ENCODE results near the gene DNM1. TPM values are rescaled to one million over a fixed set of nuclear protein-coding genes. Genes with fewer than 3 reads are reported as not detected.

Gene DNM1
- total and polyA plus RNA-seq, 10 of the 15 experiments (the other 5 are each of a cell fraction or from before 2014, with no cell fraction given) = 0.06 to 0.67 (median 0.19) TPM; not detected in 3

DNA sequence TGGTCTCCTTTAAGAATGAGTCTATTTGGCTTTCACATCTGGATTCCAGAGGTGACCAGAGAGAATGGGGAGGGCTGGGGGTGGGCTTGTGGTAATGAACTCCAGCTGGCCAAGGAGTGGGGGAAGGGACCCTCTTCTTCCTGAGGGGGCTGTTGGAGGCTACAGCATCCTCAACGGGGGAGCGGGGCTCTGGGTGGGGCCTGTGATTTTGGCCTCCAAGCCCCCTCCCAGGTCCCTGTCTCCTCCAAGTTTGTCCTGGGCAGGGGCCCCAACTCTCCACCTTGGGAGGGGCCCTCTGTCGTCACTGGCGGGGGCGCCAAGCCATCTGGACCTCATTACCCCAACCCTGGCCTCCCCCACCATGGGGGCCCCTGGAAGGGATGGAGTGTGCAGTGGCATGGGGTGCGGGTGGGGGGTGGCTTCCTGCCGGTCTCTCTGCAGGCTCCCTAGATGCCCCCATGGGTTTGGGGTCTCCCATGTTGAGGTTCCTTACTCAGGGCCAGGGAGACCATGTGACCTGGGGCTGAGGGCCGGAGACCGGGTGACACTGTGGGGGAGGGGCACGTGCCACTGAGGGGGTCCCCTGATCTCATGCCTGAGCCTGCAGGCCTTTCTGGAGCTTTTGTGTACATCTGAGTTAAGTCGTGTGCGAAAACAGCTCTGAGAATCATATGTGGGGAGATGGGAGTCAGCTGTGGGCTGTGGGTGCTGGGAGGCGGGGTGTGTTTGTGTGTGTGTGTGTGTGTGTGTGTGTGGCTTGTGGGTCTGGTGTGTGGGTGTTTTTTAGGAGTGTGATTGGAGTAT lies 40.2 kb downstream of the DNM1 start:
- Histone ChIP-seq H3K36me3 (ENCODE audit: control insufficient read depth in 2 of 2, insufficient read depth in 2 of 2, low read length in 1 of 2) (no peaks in the 10 kb centered on the region), H4K20me1 (ENCODE audit: control insufficient read depth, insufficient read depth) (no peaks in the 10 kb centered on the region), H3K4me1 (ENCODE audit: control insufficient read depth, insufficient read depth, low read length) (no peaks in the 10 kb centered on the region), H3K9me3 (replicated peaks; ENCODE audit: control insufficient read depth, insufficient read depth, low read length) (no peaks in the 10 kb centered on the region), H2AFZ (ENCODE audit: control insufficient read depth, low read depth, low read length) (no peak overlapping the region), H3K79me2 (ENCODE audit: control insufficient read depth, insufficient read depth, low read length) (no peaks in the 10 kb centered on the region), H3K4me2 (ENCODE audit: control insufficient read depth, insufficient read depth) (no peak overlapping the region), H3K27ac (ENCODE audit: control insufficient read depth, insufficient read depth) (no peak overlapping the region), H3K9ac (ENCODE audit: control insufficient read depth, insufficient read depth, low read length) (no peak overlapping the region), H3K4me3 (no peak overlapping the region), H3K27me3 (replicated peaks in 1 of 2; ENCODE audit: control insufficient read depth in 2 of 2, insufficient read depth in 2 of 2, low read length in 1 of 2) (no peaks in the 10 kb centered on the region)
- BruUV-seq (replicated peaks) = no TSS peak
- CTCF ChIA-PET = no interaction called here
- ATAC-seq = no peak
- in situ Hi-C loops (cut with MboI) (no loop called here), intact Hi-C loops (cut with micrococcal nuclease; ENCODE audit: unreplicated experiment) (no loop called here)
- WGBS (ENCODE audit: insufficient coverage, insufficient replicate concordance, low lambda C conversion rate, missing lambda C conversion rate) = 28% methylated on average over 12 of the region's 13 CpGs
- RAD21 ChIA-PET (ENCODE audit: unreplicated experiment) = no interaction called here
- no peak for FAIRE-seq
- SMC1A ChIA-PET (ENCODE audit: uncharacterized antibody, unreplicated experiment) = no interaction called here
- no peak for DNase-seq (ENCODE audit: low read depth, low spot score)
- peak in 1 of 2 experiments; percentile 36; a peak in 1 of 4 replicates for TF ChIP-seq BHLHE40 (IDR thresholded peaks at IDR 0.05; ENCODE audit: borderline replicate concordance in 1 of 2, low read depth in 2 of 2, low read length in 1 of 2)
- no peak for TF ChIP-seq TBL1XR1 (IDR thresholded peaks at IDR 0.05; ENCODE audit: low read depth, low read length)
- POLR2A ChIA-PET = no interaction called here

DNA sequence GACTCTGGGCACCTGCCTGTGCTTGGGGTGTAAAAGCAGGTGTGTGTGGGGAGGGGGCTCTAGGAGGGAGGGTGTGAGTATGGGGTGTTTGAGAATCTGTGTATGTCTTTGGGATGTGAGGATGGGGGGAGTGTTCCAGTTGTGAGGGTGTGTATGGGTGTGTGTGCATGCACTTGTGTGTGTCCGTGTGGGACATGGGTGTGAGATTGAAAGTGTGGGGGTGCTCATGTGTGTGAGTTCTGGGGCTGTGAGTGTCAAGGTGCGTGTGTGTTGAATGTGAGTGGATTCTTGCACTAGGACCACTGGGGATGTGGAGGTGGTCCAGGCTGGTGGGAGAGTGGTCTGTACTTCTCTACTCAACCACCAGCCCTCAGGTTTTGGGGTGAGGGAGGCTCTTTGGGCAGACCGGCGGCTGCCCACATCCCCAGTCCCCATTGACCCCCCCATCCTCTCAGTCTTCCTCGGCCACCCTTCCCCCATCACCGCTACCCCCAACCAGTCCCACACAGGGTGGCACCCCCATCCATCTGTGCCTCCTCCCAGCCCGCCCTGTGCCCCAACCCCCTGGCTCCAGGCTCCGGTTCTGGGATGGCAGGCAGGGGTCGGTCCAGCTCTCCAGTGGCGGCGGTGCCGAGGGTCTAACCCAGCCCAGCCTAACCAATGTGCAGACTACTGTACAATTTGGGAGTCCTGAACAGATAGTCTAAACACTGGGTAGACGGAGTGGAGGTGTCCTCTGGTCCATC lies 41.1 kb downstream of the DNM1 start:
- Histone ChIP-seq H3K27me3 (replicated peaks in 1 of 2; ENCODE audit: control insufficient read depth in 2 of 2, insufficient read depth in 2 of 2, low read length in 1 of 2) (no peaks in the 10 kb centered on the region), H3K9me3 (replicated peaks; ENCODE audit: control insufficient read depth, insufficient read depth, low read length) (no peaks in the 10 kb centered on the region), H3K4me1 (ENCODE audit: control insufficient read depth, insufficient read depth, low read length) (no peaks in the 10 kb centered on the region), H3K9ac (ENCODE audit: control insufficient read depth, insufficient read depth, low read length) (no peak overlapping the region), H3K27ac (ENCODE audit: control insufficient read depth, insufficient read depth) (no peak overlapping the region), H2AFZ (ENCODE audit: control insufficient read depth, low read depth, low read length) (no peak overlapping the region), H3K79me2 (ENCODE audit: control insufficient read depth, insufficient read depth, low read length) (no peaks in the 10 kb centered on the region), H3K4me2 (ENCODE audit: control insufficient read depth, insufficient read depth) (no peak overlapping the region), H3K4me3 (no peak overlapping the region), H3K36me3 (ENCODE audit: control insufficient read depth in 2 of 2, insufficient read depth in 2 of 2, low read length in 1 of 2) (no peaks in the 10 kb centered on the region), H4K20me1 (ENCODE audit: control insufficient read depth, insufficient read depth) (no peaks in the 10 kb centered on the region)
- DNase-seq (ENCODE audit: low read depth, low spot score) (no peak), FAIRE-seq (no peak), ATAC-seq (no peak; the same call in 2 of the 3 replicates)
- SMC1A ChIA-PET (ENCODE audit: uncharacterized antibody, unreplicated experiment) = no interaction called here
- CTCF ChIA-PET = no interaction called here
- RAD21 ChIA-PET (ENCODE audit: unreplicated experiment) = no interaction called here
- no TSS peak for BruUV-seq (replicated peaks)
- 16% methylated on average over 9 of the region's 13 CpGs for WGBS (ENCODE audit: insufficient coverage, insufficient replicate concordance, low lambda C conversion rate, missing lambda C conversion rate)
- POLR2A ChIA-PET = no interaction called here
- intact Hi-C loops (cut with micrococcal nuclease; ENCODE audit: unreplicated experiment) (no loop called here), in situ Hi-C loops (cut with MboI) (no loop called here)
- no peak for TF ChIP-seq NR2F1 (conservative IDR thresholded peaks at IDR 0.05)
- no peak for TF ChIP-seq CHD1 (IDR thresholded peaks at IDR 0.05; ENCODE audit: low read depth, low read length)
- TF ChIP-seq, protein P1, sequence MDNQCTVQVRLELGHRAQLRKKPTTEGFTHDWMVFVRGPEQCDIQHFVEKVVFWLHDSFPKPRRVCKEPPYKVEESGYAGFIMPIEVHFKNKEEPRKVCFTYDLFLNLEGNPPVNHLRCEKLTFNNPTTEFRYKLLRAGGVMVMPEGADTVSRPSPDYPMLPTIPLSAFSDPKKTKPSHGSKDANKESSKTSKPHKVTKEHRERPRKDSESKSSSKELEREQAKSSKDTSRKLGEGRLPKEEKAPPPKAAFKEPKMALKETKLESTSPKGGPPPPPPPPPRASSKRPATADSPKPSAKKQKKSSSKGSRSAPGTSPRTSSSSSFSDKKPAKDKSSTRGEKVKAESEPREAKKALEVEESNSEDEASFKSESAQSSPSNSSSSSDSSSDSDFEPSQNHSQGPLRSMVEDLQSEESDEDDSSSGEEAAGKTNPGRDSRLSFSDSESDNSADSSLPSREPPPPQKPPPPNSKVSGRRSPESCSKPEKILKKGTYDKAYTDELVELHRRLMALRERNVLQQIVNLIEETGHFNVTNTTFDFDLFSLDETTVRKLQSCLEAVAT (IDR thresholded peaks at IDR 0.05) = no peak
- TF ChIP-seq HCFC1 (IDR thresholded peaks at IDR 0.05; ENCODE audit: low read length) = no peak
- no peak for TF ChIP-seq BRCA1 (IDR thresholded peaks at IDR 0.05; ENCODE audit: low read depth, low read length)
- TF ChIP-seq BHLHE40 (IDR thresholded peaks at IDR 0.05; ENCODE audit: borderline replicate concordance in 1 of 2, low read depth in 2 of 2, low read length in 1 of 2) = no peak
- no peak for TF ChIP-seq NFXL1 (IDR thresholded peaks at IDR 0.05; ENCODE audit: borderline replicate concordance)
- TF ChIP-seq, protein P2, sequence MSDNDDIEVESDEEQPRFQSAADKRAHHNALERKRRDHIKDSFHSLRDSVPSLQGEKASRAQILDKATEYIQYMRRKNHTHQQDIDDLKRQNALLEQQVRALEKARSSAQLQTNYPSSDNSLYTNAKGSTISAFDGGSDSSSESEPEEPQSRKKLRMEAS (IDR thresholded peaks at IDR 0.05; ENCODE audit: low read depth, low read length) = no peak
- TF ChIP-seq, protein P3, sequence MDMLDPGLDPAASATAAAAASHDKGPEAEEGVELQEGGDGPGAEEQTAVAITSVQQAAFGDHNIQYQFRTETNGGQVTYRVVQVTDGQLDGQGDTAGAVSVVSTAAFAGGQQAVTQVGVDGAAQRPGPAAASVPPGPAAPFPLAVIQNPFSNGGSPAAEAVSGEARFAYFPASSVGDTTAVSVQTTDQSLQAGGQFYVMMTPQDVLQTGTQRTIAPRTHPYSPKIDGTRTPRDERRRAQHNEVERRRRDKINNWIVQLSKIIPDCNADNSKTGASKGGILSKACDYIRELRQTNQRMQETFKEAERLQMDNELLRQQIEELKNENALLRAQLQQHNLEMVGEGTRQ (IDR thresholded peaks at IDR 0.05; ENCODE audit: borderline replicate concordance, low read depth, low read length) = no peak
- TF ChIP-seq IKZF1 (conservative IDR thresholded peaks at IDR 0.05) = no peak
- no peak for TF ChIP-seq PAX8 (IDR thresholded peaks at IDR 0.05)
